ENCODE data around the gene SBF2. TPM values are rescaled to one million over a fixed set of nuclear protein-coding genes. Genes with fewer than 3 reads are reported as not detected.

The SBF2 gene
- total RNA-seq, 4 donors from 2014 or later, result 20.6 to 48.6 (median 26.0) TPM

- H3K9me3 ChIP-seq, result no peaks in the 10 kb centered on the region
- intact Hi-C loops (cut with DNase I), result no loop called here
- H3K36me3 ChIP-seq, result no peaks in the 10 kb centered on the region
- 67 to 70% methylated on average over 2 of the region's 2 CpGs for WGBS, 2 donors
- no peak for DNase-seq
- H3K27me3 ChIP-seq, result no peaks in the 10 kb centered on the region
- H3K4me3 ChIP-seq, result no peak overlapping the region
- no peak overlapping the region for H3K27ac ChIP-seq
- TF ChIP-seq CTCF (IDR thresholded peaks at IDR 0.05) (no peak), POLR2A (IDR thresholded peaks at IDR 0.05) (no peak)
- H3K4me1 ChIP-seq, result peaks cover 0 to 5% (median 0%) of the 10 kb centered on the region in 3 donors
Measured at GRCh38 chr11:9923280-9923679, 370.7 kb downstream of the SBF2 start.

- WGBS, 2 donors, result 49 to 59% methylated on average over 4 of the region's 4 CpGs
- TF ChIP-seq POLR2A (IDR thresholded peaks at IDR 0.05) (no peak), CTCF (IDR thresholded peaks at IDR 0.05) (no peak)
- Histone ChIP-seq H3K4me3 (no peak overlapping the region), H3K36me3 (no peaks in the 10 kb centered on the region), H3K27ac (no peak overlapping the region), H3K4me1 (peaks cover 0 to 5% (median 0%) of the 10 kb centered on the region in 3 donors), H3K9me3 (no peaks in the 10 kb centered on the region), H3K27me3 (no peaks in the 10 kb centered on the region)
- intact Hi-C loops (cut with DNase I), result no loop called here
- no peak for DNase-seq
Measured at GRCh38 chr11:9922806-9923205, 371.2 kb downstream of the SBF2 start.

DNA sequence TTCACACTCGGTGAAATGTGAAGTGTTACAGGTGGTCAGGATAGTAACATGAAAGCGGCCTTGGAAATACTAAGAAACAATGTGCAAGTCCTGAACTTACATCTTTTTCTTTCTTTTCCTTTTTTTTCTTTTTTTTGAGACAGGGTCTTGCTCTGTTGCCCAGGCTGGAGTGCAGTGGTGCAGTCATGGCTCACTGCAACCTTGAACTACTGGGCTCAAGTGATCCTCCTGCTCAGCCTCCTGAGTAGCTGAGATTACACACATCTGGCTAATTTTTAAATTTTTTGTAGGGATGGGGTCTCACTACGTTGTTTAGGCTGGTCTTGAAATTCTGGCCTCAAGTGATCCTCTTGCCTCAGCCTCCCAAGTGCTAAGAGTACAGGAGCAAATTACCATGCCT lies 377.5 kb downstream of the SBF2 start:
- H3K4me3 ChIP-seq, result no peak overlapping the region
- H3K9me3 ChIP-seq, result no peaks in the 10 kb centered on the region
- no peaks in the 10 kb centered on the region for H3K27me3 ChIP-seq
- H3K27ac ChIP-seq, result no peak overlapping the region
- no peaks in the 10 kb centered on the region for H3K4me1 ChIP-seq
- TF ChIP-seq POLR2A (IDR thresholded peaks at IDR 0.05), result no peak
- WGBS, 2 donors, result 91 to 96% methylated on average over 3 of the region's 3 CpGs
- peaks cover 0 to 4% (median 0%) of the 10 kb centered on the region in 3 donors for H3K36me3 ChIP-seq
- DNase-seq, result no peak
- intact Hi-C loops (cut with DNase I), result no loop called here

DNA sequence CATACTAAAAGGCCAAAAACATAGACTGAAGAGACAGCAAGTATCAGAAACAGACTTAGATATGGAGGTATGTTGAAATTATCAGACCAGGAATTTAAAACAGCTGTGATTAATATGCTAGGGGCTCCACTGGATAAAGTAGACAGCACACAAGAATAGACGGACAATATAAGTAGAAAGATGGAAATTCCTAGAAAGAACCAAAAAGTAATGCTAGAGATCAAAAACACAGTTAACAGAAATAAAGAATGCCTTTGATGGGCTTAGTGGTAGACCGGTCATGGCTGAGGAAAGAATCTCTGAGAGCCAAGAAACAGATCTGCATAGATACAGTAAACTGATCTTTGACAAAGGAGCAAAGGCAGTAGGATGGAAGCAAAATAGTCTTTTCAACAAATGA lies 380.0 kb downstream of the SBF2 start:
- Histone ChIP-seq H3K36me3 (peaks cover 0 to 4% (median 0%) of the 10 kb centered on the region in 3 donors), H3K4me3 (no peak overlapping the region), H3K27me3 (no peaks in the 10 kb centered on the region), H3K27ac (no peak overlapping the region), H3K9me3 (no peaks in the 10 kb centered on the region), H3K4me1 (no peaks in the 10 kb centered on the region)
- TF ChIP-seq CTCF (IDR thresholded peaks at IDR 0.05), result no peak
- no peak for TF ChIP-seq POLR2A (IDR thresholded peaks at IDR 0.05)
- intact Hi-C loops (cut with DNase I), result no loop called here
- DNase-seq, result no peak
- 39 to 66% methylated on average over 2 of the region's 2 CpGs for WGBS, 2 donors

DNA sequence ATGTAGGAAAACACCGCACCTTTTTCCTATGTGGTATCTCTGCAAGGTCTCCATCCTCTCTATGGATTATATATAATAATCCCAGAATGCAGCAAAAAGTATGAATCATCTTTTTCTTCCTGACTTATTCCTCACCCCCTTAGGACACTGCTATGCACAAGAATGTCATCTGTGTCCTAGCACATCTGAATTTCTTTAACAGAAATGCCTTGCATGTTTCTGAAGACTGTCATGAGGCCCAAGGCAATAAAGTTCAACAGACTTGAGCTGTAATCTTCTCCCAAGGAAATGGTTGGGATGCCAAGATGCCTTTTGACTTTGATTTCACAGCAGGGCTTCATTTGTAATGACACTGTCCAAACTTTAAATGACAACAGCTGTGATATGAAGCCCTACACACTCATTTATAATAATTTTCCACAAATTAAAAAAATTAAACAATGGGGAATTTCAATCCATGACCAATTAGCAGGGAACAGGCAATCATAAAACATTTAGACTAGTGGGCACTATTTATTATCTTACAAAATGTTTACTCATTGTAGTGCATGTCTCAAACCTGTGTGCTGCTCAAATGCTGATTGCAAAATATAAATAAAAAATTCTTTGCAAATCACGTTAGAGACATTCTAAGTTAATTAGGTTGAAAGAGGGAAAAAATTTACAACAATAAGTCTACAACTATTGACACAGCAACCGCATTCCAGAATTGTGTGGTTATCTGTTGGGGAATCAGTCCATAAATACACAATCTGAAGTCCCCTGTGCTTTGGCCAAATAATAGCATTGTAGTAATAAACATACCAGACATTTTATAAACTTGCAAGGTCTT lies 387.8 kb downstream of the SBF2 start:
- DNase-seq, result no peak
- Histone ChIP-seq H3K4me3 (no peak overlapping the region), H3K36me3 (no peaks in the 10 kb centered on the region), H3K9me3 (no peaks in the 10 kb centered on the region), H3K4me1 (no peaks in the 10 kb centered on the region), H3K27me3 (no peaks in the 10 kb centered on the region), H3K27ac (peak overlapping the region in 3 of 4 donors; percentile 7 to 41 (median 33))
- no peak for TF ChIP-seq POLR2A (IDR thresholded peaks at IDR 0.05)
- intact Hi-C loops (cut with DNase I), result no loop called here
- 62 to 70% methylated on average over 3 of the region's 3 CpGs for WGBS, 2 donors

DNA sequence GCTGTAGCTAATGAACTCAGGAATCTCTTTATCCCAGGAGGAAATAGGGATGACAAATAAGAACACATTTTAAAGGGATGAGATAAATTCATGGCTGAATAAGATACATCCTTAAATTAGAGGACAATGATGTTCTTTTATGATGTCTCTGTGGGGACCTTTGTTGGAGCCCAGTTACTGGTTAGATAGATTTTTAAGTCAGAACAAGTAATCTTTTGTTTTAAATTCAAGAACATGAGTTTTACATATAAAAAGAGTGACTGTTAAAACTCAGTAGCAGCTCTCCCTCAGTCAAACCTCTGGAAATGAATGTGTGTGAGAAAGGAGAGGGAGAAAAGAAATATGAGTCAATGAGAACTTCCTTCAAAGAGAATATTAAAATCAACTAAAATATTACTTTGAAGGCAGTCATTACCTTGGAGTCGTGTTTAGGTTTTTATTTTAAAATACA lies 388.5 kb downstream of the SBF2 start:
- WGBS, 2 donors, result 54 to 64% methylated on average over 1 of the region's 1 CpG
- intact Hi-C loops (cut with DNase I), result no loop called here
- Histone ChIP-seq H3K4me1 (no peaks in the 10 kb centered on the region), H3K4me3 (no peak overlapping the region), H3K27me3 (no peaks in the 10 kb centered on the region), H3K27ac (peak overlapping the region in 3 of 4 donors; percentile 0 to 41 (median 33)), H3K36me3 (no peaks in the 10 kb centered on the region), H3K9me3 (no peaks in the 10 kb centered on the region)
- no peak for TF ChIP-seq CTCF (IDR thresholded peaks at IDR 0.05)
- TF ChIP-seq POLR2A (IDR thresholded peaks at IDR 0.05), result no peak
- no peak for DNase-seq

Measured in esophagus squamous epithelium (tissue), 5 donors.